H1 (cell line): ENCODE measurements around the gene NEURL4. TPM values are rescaled to one million over a fixed set of nuclear protein-coding genes. Genes with fewer than 3 reads are reported as not detected.

Experiments used
- CTCF ChIA-PET: fragments of 300-600 bp; sonication (Branson Sonifier 250); formaldehyde crosslinking; loops from one replicate; lab custom pipeline; 2021; ENCODE audit not compliant: partially characterized antibody; lab: Charles Lee
- POLR2A ChIA-PET: fragments of 300-600 bp; sonication (Branson Sonifier 250); formaldehyde crosslinking; loops from one replicate; lab custom pipeline; 2021; ENCODE audit warnings: inconsistent platforms; ENCODE audit not compliant: partially characterized antibody; lab: Charles Lee
- DNase-seq, 2 experiments: peaks; one replicate each; pipeline versions ENCODE4 v3.0.0 to v3.0.0-alpha.2; 2010 to 2022; ENCODE audit warnings: low spot score in 2 of 2, low read depth in 1 of 2, mixed read lengths in 1 of 2
- FAIRE-seq: peaks from 2 replicates; lab custom pipeline; 2011; peaks lifted over from hg19 to GRCh38; lab: Jason Lieb, UNC
- H2AFZ ChIP-seq: 2 replicates; pipeline ENCODE4 v1.8.1; 2012; ENCODE audit warnings: low read length, inconsistent platforms
- H2AK5ac ChIP-seq: 2 replicates; pipeline ENCODE4 v1.6.1; 2013; ENCODE audit warnings: low read depth, low read length
- H2BK120ac ChIP-seq: replicated peaks from 2 replicates; pipeline ENCODE3; 2013; ENCODE audit warnings: low read depth, low read length, inconsistent platforms
- H2BK12ac ChIP-seq: 2 replicates; pipeline ENCODE4 v1.6.1; 2013; ENCODE audit warnings: low read depth, low read length
- H2BK15ac ChIP-seq: 2 replicates; pipeline ENCODE4 v1.6.1; 2013; ENCODE audit warnings: low read length
- H2BK20ac ChIP-seq: 2 replicates; pipeline ENCODE4 v1.6.1; 2013; ENCODE audit warnings: low read length
- H2BK5ac ChIP-seq: 2 replicates; pipeline ENCODE4 v1.6.1; 2013; ENCODE audit warnings: low read depth, low read length
- H3K14ac ChIP-seq: 2 replicates; pipeline ENCODE4 v1.6.1; 2013; ENCODE audit warnings: inconsistent platforms; ENCODE audit not compliant: insufficient read length
- H3K18ac ChIP-seq: 2 replicates; pipeline ENCODE4 v1.6.1; 2013; ENCODE audit warnings: low read length; ENCODE audit errors: extremely low read depth
- H3K23ac ChIP-seq: 2 replicates; pipeline ENCODE4 v1.6.1; 2013; ENCODE audit warnings: inconsistent platforms; ENCODE audit not compliant: insufficient read length
- H3K23me2 ChIP-seq: 2 replicates; pipeline ENCODE4 v1.6.1; 2013; ENCODE audit warnings: low read depth, low read length
- H3K27ac ChIP-seq: 2 replicates; pipeline ENCODE4 v1.6.1; 2011; ENCODE audit warnings: low read depth, low read length, inconsistent platforms
- H3K27me3 ChIP-seq, 4 experiments: replicated peaks in 1 of 4; 1 replicate in 1 of 4; 2 replicates in 3 of 4; pipeline versions ENCODE4 v1.6.1 to v1.8.1; 2011 to 2013; ENCODE audit warnings: low read length in 3 of 4, mild to moderate bottlenecking in 3 of 4, inconsistent platforms in 2 of 4, mixed read lengths in 2 of 4, moderate library complexity in 1 of 4; ENCODE audit not compliant: control insufficient read depth in 3 of 4, insufficient read depth in 3 of 4; ENCODE audit errors: extremely low read depth in 1 of 4
- H3K36me3 ChIP-seq, 4 experiments: 2 replicates each; pipeline versions ENCODE4 v1.6.1 to v1.8.1; 2011 to 2013; ENCODE audit warnings: mild to moderate bottlenecking in 4 of 4, low read length in 3 of 4, moderate library complexity in 2 of 4, control low read depth in 1 of 4, inconsistent platforms in 1 of 4; ENCODE audit not compliant: insufficient read depth in 4 of 4, control insufficient read depth in 2 of 4
- H3K4ac ChIP-seq: replicated peaks from 2 replicates; pipeline ENCODE3; 2013; ENCODE audit warnings: low read length, low read depth, mixed read lengths, inconsistent platforms; ENCODE audit not compliant: insufficient read length
- H3K4me1 ChIP-seq, 4 experiments: replicated peaks in 1 of 4; 1 replicate in 1 of 4; 2 replicates in 3 of 4; pipeline versions ENCODE4 v1.6.1 to v1.8.1; 2011 to 2013; ENCODE audit warnings: low read length in 3 of 4, inconsistent platforms in 2 of 4, mixed read lengths in 1 of 4; ENCODE audit not compliant: insufficient read depth in 4 of 4, control insufficient read depth in 3 of 4
- H3K4me2 ChIP-seq, 2 experiments: 2 replicates each; pipeline versions ENCODE4 v1.6.1 to v1.8.1; 2011 to 2013; ENCODE audit warnings: low read depth in 2 of 2, low read length in 2 of 2, control low read depth in 1 of 2, inconsistent platforms in 1 of 2, mild to moderate bottlenecking in 1 of 2; ENCODE audit not compliant: insufficient read depth in 1 of 2
- H3K4me3 ChIP-seq, 4 experiments: fragments of 200-600, 300-600 bp in 1 of 4; sonication (generic), shearing (Covaris generic), sonication (Bioruptor Twin) in 1 of 4; 2 replicates each; pipeline versions ENCODE4 v1.5.1 to v1.8.1; 2011 to 2016; ENCODE audit warnings: low read length in 4 of 4, low read depth in 3 of 4, control low read depth in 2 of 4, inconsistent platforms in 2 of 4, mild to moderate bottlenecking in 2 of 4, mixed read lengths in 1 of 4, moderate library complexity in 1 of 4; ENCODE audit not compliant: insufficient read depth in 2 of 4; ENCODE audit errors: extremely low read depth in 1 of 4
- H3K56ac ChIP-seq: replicated peaks from 2 replicates; pipeline ENCODE3; 2013; ENCODE audit warnings: low read depth, mild to moderate bottlenecking, mixed read lengths, low read length, inconsistent platforms; ENCODE audit not compliant: insufficient read length
- H3K79me1 ChIP-seq: 2 replicates; pipeline ENCODE4 v1.6.1; 2013; ENCODE audit warnings: low read depth, low read length, control low read depth
- H3K79me2 ChIP-seq, 2 experiments: 2 replicates each; pipeline versions ENCODE4 v1.6.1 to v1.8.1; 2012 to 2013; ENCODE audit warnings: low read length in 2 of 2, mild to moderate bottlenecking in 2 of 2, inconsistent platforms in 1 of 2; ENCODE audit not compliant: insufficient read depth in 2 of 2, control insufficient read depth in 1 of 2
- H3K9ac ChIP-seq, 4 experiments: replicated peaks in 1 of 4; 1 replicate in 1 of 4; 2 replicates in 3 of 4; pipeline versions ENCODE4 v1.6.1 to v1.8.1; 2011 to 2013; ENCODE audit warnings: low read depth in 3 of 4, low read length in 3 of 4, control low read depth in 2 of 4, mild to moderate bottlenecking in 2 of 4, moderate library complexity in 2 of 4, inconsistent platforms in 1 of 4; ENCODE audit errors: extremely low read depth in 1 of 4
- H3K9me3 ChIP-seq, 2 experiments: 2 replicates each; pipeline versions ENCODE4 v1.6.1 to v1.8.1; 2012 to 2013; ENCODE audit warnings: mild to moderate bottlenecking in 2 of 2, moderate library complexity in 2 of 2, control low read depth in 1 of 2, inconsistent platforms in 1 of 2, low read depth in 1 of 2, low read length in 1 of 2, mixed read lengths in 1 of 2; ENCODE audit not compliant: insufficient read depth in 2 of 2
- H4K20me1 ChIP-seq, 2 experiments: replicated peaks in 1 of 2; 2 replicates each; pipeline versions ENCODE3 to v1.8.1; 2011 to 2013; ENCODE audit warnings: inconsistent platforms in 2 of 2, low read length in 2 of 2, mild to moderate bottlenecking in 1 of 2; ENCODE audit not compliant: insufficient read depth in 2 of 2, control insufficient read depth in 1 of 2
- H4K5ac ChIP-seq: 2 replicates; pipeline ENCODE4 v1.6.1; 2013; ENCODE audit warnings: low read length, low read depth, mixed read lengths, inconsistent platforms; ENCODE audit not compliant: insufficient read length
- H4K8ac ChIP-seq: 2 replicates; pipeline ENCODE4 v1.8.0; 2013; ENCODE audit warnings: mild to moderate bottlenecking, moderate library complexity, low read length, inconsistent platforms; ENCODE audit not compliant: insufficient read depth; ENCODE audit errors: extremely low read depth
- H4K91ac ChIP-seq: replicated peaks from 2 replicates; pipeline ENCODE3; 2013; ENCODE audit warnings: low read length, mixed read lengths, inconsistent platforms; ENCODE audit not compliant: insufficient read length
- BACH1 ChIP-seq: IDR thresholded peaks from 2 replicates; pipeline ENCODE4 v1.6.1; 2012; ENCODE audit warnings: low read length, improper control_type of control experiment
- CBX8 ChIP-seq: fragments of 300-800, 300-1000 bp; sonication (generic); IDR thresholded peaks from 2 replicates; pipeline ENCODE4 v1.7.1; 2016; ENCODE audit warnings: low read depth, low read length, borderline replicate concordance
- CTBP2 ChIP-seq: IDR thresholded peaks from 2 replicates; pipeline ENCODE4 v1.7.0; 2011; ENCODE audit warnings: borderline replicate concordance, mild to moderate bottlenecking, moderate library complexity, mixed read lengths, low read length; ENCODE audit not compliant: insufficient read depth, insufficient read length
- CTCF ChIP-seq, 3 experiments: IDR thresholded peaks; 1 replicate in 2 of 3; 2 replicates in 1 of 3; pipeline versions ENCODE4 v1.5.1 to v1.6.1; 2011; ENCODE audit warnings: low read length in 3 of 3, mild to moderate bottlenecking in 3 of 3, inconsistent platforms in 2 of 3, low read depth in 1 of 3, moderate library complexity in 1 of 3; ENCODE audit not compliant: insufficient read depth in 1 of 3; ENCODE audit errors: control extremely low read depth in 1 of 3
- KDM4A ChIP-seq: IDR thresholded peaks from one replicate; pipeline ENCODE4 v1.7.1; 2012; ENCODE audit warnings: low read depth, mild to moderate bottlenecking, moderate library complexity, low read length, inconsistent platforms; ENCODE audit not compliant: severe bottlenecking
- RFX5 ChIP-seq: IDR thresholded peaks from 2 replicates; pipeline ENCODE4 v1.6.1; 2011; ENCODE audit warnings: low read depth, low read length, improper control_type of control experiment, borderline replicate concordance
- SP1 ChIP-seq: IDR thresholded peaks from 2 replicates; pipeline ENCODE4 v1.6.1; 2011; ENCODE audit warnings: low read depth, low read length
- SRF ChIP-seq: IDR thresholded peaks from 2 replicates; pipeline ENCODE4 v1.6.1; 2011; ENCODE audit warnings: mild to moderate bottlenecking, low read depth, low read length, moderate library complexity
- TEAD4 ChIP-seq: IDR thresholded peaks from 2 replicates; pipeline ENCODE4 v1.6.1; 2012; ENCODE audit warnings: low read depth, low read length, inconsistent platforms, mixed read lengths
- WGBS, 2 experiments: shearing (Covaris generic) in 1 of 2; methylation state at CpG; one replicate each; pipeline versions ENCODE4 v1.1.6 to v1.1.7; 2013 to 2015; ENCODE audit warnings: low lambda C conversion rate in 2 of 2, mixed read lengths in 2 of 2, inconsistent platforms in 1 of 2, low coverage in 1 of 2, missing lambda C conversion rate in 1 of 2; ENCODE audit not compliant: insufficient replicate concordance in 2 of 2, insufficient coverage in 1 of 2, insufficient read length in 1 of 2; ENCODE audit errors: extremely low coverage in 1 of 2, missing lambda C conversion rate in 1 of 2; 5-methylcytosine and 5-hydroxymethylcytosine counted together
- polyA plus RNA-seq, 7 experiments: library from polyadenylated mRNA; depleted of rRNA in 3 of 7; stranded (reverse) in 5 of 7; unstranded in 2 of 7; fragments of >200 nt in 5 of 7; fragments of 200-250 nt in 2 of 7; gene quantifications; 1 replicate in 5 of 7; 2 replicates in 1 of 7; 4 replicates in 1 of 7; pipeline versions ENCODE4 v1.2.1 to v1.2.3, GENCODE V29; 2011 to 2013; ENCODE audit warnings: missing spikeins in 2 of 7, mixed read lengths in 2 of 7
- total RNA-seq: library from RNA; stranded (reverse); fragmentation: NEBNext Ultra II Directional; extraction: Animal tissue kit (Norgen Biotek cat#: 25700); gene quantifications from 2 replicates; pipeline ENCODE4 v1.2.1, GENCODE V29; 2021

The NEURL4 gene
- total and polyA plus RNA-seq, 2 of the 8 experiments (the other 6 are each of a cell fraction or from before 2014, with no cell fraction given) = 29.6 to 46.8 TPM

DNA sequence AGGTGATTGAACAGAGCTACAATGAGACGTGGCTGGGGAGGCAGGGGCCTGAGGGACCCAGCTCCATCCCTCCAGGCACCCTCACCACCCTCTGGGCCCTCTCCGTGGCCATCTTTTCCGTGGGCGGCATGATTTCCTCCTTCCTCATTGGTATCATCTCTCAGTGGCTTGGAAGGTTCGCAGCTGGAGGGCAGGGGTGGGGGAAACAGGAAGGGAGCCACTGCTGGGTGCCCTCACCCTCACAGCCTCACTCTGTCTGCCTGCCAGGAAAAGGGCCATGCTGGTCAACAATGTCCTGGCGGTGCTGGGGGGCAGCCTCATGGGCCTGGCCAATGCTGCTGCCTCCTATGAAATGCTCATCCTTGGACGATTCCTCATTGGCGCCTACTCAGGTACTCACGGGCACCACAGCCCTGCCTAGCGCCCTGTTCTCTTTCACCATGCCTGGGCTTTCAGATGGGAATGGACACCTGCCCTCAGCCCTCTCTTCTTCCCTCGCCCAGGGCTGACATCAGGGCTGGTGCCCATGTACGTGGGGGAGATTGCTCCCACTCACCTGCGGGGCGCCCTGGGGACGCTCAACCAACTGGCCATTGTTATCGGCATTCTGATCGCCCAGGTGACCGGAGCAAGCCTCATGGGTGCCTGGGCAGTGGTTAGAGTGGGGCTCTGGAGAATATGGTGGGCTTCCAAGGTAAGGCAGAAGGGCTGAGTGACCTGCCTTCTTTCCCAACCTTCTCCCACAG lies 45.5 kb downstream of the NEURL4 start:
- Histone ChIP-seq H3K23ac (no peak overlapping the region), H3K27ac (no peak overlapping the region), H3K56ac (no peak overlapping the region), H3K4me3 (no peak overlapping the region), H2AK5ac (no peak overlapping the region), H2BK15ac (no peak overlapping the region), H2BK5ac (no peak overlapping the region), H3K4ac (no peak overlapping the region), H2BK20ac (no peak overlapping the region), H3K27me3 (peaks cover 0 to 13% (median 7%) of the 10 kb centered on the region in 4 experiments; a peak in 6 of 7 replicates), H2AFZ (no peak overlapping the region), H3K79me2 (no peaks in the 10 kb centered on the region), H2BK120ac (no peak overlapping the region), H3K9me3 (no peaks in the 10 kb centered on the region), H3K36me3 (peaks cover 0 to 6% (median 3%) of the 10 kb centered on the region in 4 experiments; a peak in 3 of 8 replicates), H3K4me2 (no peak overlapping the region; a peak in 1 of 4 replicates), H3K79me1 (no peaks in the 10 kb centered on the region), H3K14ac (no peak overlapping the region), H2BK12ac (no peak overlapping the region), H4K8ac (no peak overlapping the region), H4K20me1 (peaks cover 0 to 7% of the 10 kb centered on the region in 2 experiments), H4K5ac (no peak overlapping the region), H3K4me1 (peaks cover 0 to 20% (median 8%) of the 10 kb centered on the region in 4 experiments; a peak in 5 of 7 replicates), H3K18ac (no peak overlapping the region), H3K23me2 (peaks cover 11% of the 10 kb centered on the region), H4K91ac (no peak overlapping the region), H3K9ac (no peak overlapping the region)
- CTCF ChIA-PET = interaction anchor here (0.7 to 3.9 kb wide), 5 partner anchors 8 to 53 kb away, joined by 3 to 46 read pairs (median 8); partner anchors contain the start of genes ACAP1 and GABARAP
- POLR2A ChIA-PET = interaction anchor here (1.0 to 7.7 kb wide), 15 partner anchors 7 to 63 kb away, joined by 3 to 94 read pairs (median 9); partner anchors contain the start of genes ACADVL, ACAP1, CTDNEP1 and DLG4
- 83% methylated on average over 16 of the region's 18 CpGs; no CpG with 5 or more reads in 1 of the 2 experiments for WGBS, 2 experiments
- DNase-seq (no peak), FAIRE-seq (no peak)
- no peak for TF ChIP-seq RFX5
- no peak for TF ChIP-seq SP1
- no peak for TF ChIP-seq CTBP2
- TF ChIP-seq CTCF (IDR thresholded peaks at IDR 0.05; ENCODE audit: control extremely low read depth in 1 of 3, insufficient read depth in 1 of 3, low read depth in 1 of 3, low read length in 3 of 3) = no peak
- no peak for TF ChIP-seq BACH1
- TF ChIP-seq TEAD4 = no peak
- TF ChIP-seq CBX8 = no peak
- TF ChIP-seq KDM4A = no peak
- no peak for TF ChIP-seq SRF
